ENCODE results near the gene IGSF21. TPM values are rescaled to one million over a fixed set of nuclear protein-coding genes. Genes with fewer than 3 reads are reported as not detected.

Gene IGSF21
- total RNA-seq, 4 donors from 2014 or later = 0.11 to 2.6 (median 0.69) TPM

GRCh38 chr1:18376661-18377060 lies 269.1 kb downstream of the IGSF21 start:
- intact Hi-C loops (cut with DNase I) = no loop called here

GRCh38 chr1:18380288-18380687 lies 272.7 kb downstream of the IGSF21 start:
- Histone ChIP-seq H3K4me3 (replicated peaks in 1 of 3) (no peak overlapping the region), H3K27me3 (no peaks in the 10 kb centered on the region), H3K4me1 (no peaks in the 10 kb centered on the region), H3K9me3 (no peaks in the 10 kb centered on the region), H3K27ac (no peak overlapping the region), H3K36me3 (no peaks in the 10 kb centered on the region)
- TF ChIP-seq CTCF (IDR thresholded peaks at IDR 0.05) (no peak), POLR2A (IDR thresholded peaks at IDR 0.05) (no peak)
- intact Hi-C loops (cut with DNase I) = no loop called here
- no peak for DNase-seq

More at GRCh38 chr1:18376661-18377060, 269.1 kb downstream of the IGSF21 start:
- no peaks in the 10 kb centered on the region for H3K27me3 ChIP-seq
- H3K4me1 ChIP-seq = no peaks in the 10 kb centered on the region
- WGBS, 2 donors = 88 to 92% methylated on average over 10 to 24 of the region's 24 CpGs
- no peaks in the 10 kb centered on the region for H3K9me3 ChIP-seq
- no peak for TF ChIP-seq CTCF (IDR thresholded peaks at IDR 0.05)
- TF ChIP-seq POLR2A (IDR thresholded peaks at IDR 0.05) = no peak
- H3K4me3 ChIP-seq (replicated peaks in 1 of 3) = no peak overlapping the region
- H3K27ac ChIP-seq = no peak overlapping the region
- no peaks in the 10 kb centered on the region for H3K36me3 ChIP-seq
- no peak for DNase-seq

- Histone ChIP-seq H3K9me3 (no peaks in the 10 kb centered on the region), H3K27ac (no peak overlapping the region), H3K27me3 (no peaks in the 10 kb centered on the region), H3K36me3 (no peaks in the 10 kb centered on the region), H3K4me3 (replicated peaks in 1 of 3) (no peak overlapping the region), H3K4me1 (no peaks in the 10 kb centered on the region)
- TF ChIP-seq POLR2A (IDR thresholded peaks at IDR 0.05) (no peak), CTCF (IDR thresholded peaks at IDR 0.05) (no peak)
- intact Hi-C loops (cut with DNase I) = no loop called here
- DNase-seq = no peak
- 55 to 57% methylated on average over 5 of the region's 5 CpGs for WGBS, 2 donors
Observed at GRCh38 chr1:18384059-18384458, 276.5 kb downstream of the IGSF21 start.

- no peak overlapping the region for H3K4me3 ChIP-seq (replicated peaks in 1 of 3)
- H3K27ac ChIP-seq = no peak overlapping the region
- H3K4me1 ChIP-seq = no peaks in the 10 kb centered on the region
- H3K27me3 ChIP-seq = no peaks in the 10 kb centered on the region
- 22 to 24% methylated on average over 2 of the region's 2 CpGs for WGBS, 2 donors
- DNase-seq = no peak
- TF ChIP-seq POLR2A (IDR thresholded peaks at IDR 0.05) = no peak
- TF ChIP-seq CTCF (IDR thresholded peaks at IDR 0.05) = no peak
- H3K36me3 ChIP-seq = no peaks in the 10 kb centered on the region
- no peaks in the 10 kb centered on the region for H3K9me3 ChIP-seq
- intact Hi-C loops (cut with DNase I) = no loop called here
Observed at GRCh38 chr1:18384471-18384870, 276.9 kb downstream of the IGSF21 start.

GRCh38 chr1:18385239-18385790 lies 277.7 kb downstream of the IGSF21 start:
- TF ChIP-seq CTCF (IDR thresholded peaks at IDR 0.05) = no peak
- no peak for TF ChIP-seq POLR2A (IDR thresholded peaks at IDR 0.05)
- Histone ChIP-seq H3K36me3 (no peaks in the 10 kb centered on the region), H3K27ac (no peak overlapping the region), H3K4me3 (replicated peaks in 1 of 3) (no peak overlapping the region), H3K9me3 (no peaks in the 10 kb centered on the region), H3K4me1 (no peaks in the 10 kb centered on the region), H3K27me3 (no peaks in the 10 kb centered on the region)
- no peak for DNase-seq
- intact Hi-C loops (cut with DNase I) = no loop called here
- 21 to 24% methylated on average over 9 of the region's 9 CpGs for WGBS, 2 donors

Data from thyroid gland (tissue), 4 donors.